ENCODE data around the gene HOXA5.

Gene HOXA5

DNA sequence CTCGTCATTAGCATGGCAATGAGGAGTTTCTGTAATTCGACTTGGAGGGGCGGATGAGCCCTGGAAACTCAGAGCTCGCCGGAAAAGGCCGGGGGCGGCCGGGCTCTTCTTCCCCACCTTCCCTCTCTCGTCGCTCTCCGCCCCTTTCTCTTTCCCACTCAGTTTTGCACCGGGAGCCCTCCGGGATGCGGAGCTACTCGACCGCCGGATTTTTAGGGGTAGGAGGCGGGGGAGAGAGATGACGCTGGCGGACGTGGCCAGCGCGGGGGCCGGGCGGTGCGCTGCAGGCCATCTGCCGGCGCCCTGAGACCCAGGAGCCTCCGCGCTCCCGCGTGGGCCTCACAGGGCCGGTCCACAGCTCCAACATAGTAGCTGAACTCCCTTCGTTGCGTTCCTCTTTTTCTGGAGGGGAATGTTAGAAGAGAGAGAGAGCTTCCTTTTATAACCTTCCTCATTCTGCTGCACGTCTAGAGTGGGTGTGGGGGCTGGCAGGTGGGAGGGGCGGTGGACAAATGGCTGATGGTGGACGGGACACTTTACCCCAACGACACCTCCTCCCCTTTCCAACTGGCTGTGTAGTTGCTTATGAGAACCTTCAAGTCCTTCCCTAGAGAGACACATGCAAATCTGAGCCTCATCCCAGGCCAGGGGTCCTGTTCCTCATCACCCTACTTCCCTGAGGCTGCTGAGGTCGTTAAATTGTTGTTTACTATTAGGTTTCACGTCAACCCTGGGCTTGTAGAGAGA, 46.5 kb downstream of the HOXA5 start:
- Histone ChIP-seq H3K36me3 (no peaks in the 10 kb centered on the region), H3K4me1 (no peaks in the 10 kb centered on the region), H3K4me3 (ENCODE audit: low read depth, low read length) (no peak overlapping the region), H3K9me3 (no peaks in the 10 kb centered on the region), H3K27me3 (peaks cover 99% of the 10 kb centered on the region)
- DNase-seq: no peak
- TF ChIP-seq, protein P1, sequence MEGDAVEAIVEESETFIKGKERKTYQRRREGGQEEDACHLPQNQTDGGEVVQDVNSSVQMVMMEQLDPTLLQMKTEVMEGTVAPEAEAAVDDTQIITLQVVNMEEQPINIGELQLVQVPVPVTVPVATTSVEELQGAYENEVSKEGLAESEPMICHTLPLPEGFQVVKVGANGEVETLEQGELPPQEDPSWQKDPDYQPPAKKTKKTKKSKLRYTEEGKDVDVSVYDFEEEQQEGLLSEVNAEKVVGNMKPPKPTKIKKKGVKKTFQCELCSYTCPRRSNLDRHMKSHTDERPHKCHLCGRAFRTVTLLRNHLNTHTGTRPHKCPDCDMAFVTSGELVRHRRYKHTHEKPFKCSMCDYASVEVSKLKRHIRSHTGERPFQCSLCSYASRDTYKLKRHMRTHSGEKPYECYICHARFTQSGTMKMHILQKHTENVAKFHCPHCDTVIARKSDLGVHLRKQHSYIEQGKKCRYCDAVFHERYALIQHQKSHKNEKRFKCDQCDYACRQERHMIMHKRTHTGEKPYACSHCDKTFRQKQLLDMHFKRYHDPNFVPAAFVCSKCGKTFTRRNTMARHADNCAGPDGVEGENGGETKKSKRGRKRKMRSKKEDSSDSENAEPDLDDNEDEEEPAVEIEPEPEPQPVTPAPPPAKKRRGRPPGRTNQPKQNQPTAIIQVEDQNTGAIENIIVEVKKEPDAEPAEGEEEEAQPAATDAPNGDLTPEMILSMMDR (IDR thresholded peaks at IDR 0.05; ENCODE audit: low read depth, low read length): no peak

DNA sequence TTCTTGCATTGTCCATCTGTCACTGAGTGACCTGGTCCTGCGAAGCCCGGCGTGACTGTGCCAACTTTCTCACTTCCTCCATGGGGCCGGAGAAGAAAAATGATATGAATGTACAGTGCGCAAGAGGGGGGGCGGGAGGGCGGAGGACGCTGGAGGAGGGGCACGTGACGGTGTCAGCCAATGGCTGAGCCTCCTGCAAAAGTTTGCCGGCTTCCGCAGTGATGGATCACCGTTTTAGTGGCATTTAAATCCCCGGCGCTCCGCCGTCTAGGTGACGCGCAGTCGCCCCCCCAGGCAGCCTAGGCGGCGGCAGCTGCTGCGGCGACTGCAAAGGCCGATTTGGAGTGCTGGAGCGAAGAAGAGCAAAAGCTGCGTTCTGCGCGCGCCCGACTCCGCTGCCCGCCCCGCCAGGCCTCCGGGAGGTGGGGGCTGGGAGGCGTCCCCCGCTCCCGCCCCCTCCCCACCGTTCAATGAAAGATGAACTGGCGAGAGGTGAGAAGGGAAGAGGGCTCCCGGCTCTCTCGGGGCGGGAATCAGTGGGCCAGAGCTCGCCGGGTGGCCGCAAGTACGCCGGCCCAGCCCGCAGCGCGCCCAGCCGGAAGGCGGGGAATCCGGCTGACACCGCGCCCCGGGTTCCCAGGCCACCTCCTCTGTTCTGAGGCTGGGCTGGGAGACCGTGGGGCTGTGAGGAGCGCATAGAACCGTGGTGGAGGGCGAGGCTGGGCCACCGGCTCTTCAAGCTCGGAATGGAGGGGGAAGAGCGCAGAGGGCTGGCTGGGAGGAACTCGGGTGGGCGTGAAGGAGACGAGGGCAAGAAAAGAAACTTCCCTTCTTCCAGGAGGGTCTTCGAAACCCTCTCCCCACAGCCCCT, 47.3 kb downstream of the HOXA5 start, which contains the start of gene HOXA1:
Gene HOXA1 (minus strand): TSS at position 104 of the 871 bp plus-strand sequence. CDS start 88 bp downstream, at position 16.
- H3K4me3 ChIP-seq (ENCODE audit: low read depth, low read length): no peak within 1 kb of the TSS
- DNase-seq: no peak
- no peaks in the 10 kb centered on the region for H3K36me3 ChIP-seq
- H3K9me3 ChIP-seq: no peaks in the 10 kb centered on the region
- H3K4me1 ChIP-seq: no peaks in the 10 kb centered on the region
- TF ChIP-seq, protein P1 (IDR thresholded peaks at IDR 0.05; ENCODE audit: low read depth, low read length): no peak
- H3K27me3 ChIP-seq: peaks cover 99% of the 10 kb centered on the region

DNA sequence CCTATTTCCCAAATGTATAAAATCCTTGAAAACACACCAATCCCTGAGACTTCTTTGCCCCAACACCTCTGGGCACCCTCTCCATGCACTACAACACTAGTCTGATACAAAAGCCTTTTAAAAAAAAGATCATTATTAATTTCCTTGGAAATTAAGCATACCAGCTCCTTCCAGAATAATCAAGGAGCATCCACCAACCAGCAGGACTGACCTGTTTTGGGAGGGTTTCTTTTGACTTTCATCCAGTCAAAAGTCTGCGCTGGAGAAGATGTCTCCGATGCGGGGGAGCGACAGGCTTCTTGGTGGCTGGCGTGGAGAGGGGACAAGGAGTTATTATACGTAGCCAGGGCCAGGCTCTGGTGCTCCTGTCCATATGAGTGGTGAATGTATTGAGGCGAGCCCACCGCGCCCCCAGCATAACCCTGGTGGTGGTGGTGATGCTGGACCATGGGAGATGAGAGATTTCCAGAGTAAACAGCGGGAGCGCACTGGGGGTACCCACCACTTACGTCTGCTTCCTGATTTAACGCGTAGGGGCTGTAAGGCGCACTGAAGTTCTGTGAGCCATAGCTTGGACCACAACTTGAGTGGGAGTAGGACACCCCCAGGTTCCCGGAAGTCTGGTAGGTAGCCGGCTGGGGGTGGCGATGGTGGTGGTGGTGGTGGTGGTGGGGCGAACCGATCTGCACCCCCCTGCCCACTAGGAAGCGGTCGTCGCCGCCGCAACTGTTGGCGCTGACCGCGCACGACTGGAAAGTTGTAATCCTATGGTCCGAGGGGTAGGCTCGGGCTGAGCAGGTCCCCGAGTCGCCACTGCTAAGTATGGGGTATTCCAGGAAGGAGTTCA, 48.2 kb downstream of the HOXA5 start:
- H3K4me1 ChIP-seq: no peaks in the 10 kb centered on the region
- DNase-seq: no peak
- peaks cover 99% of the 10 kb centered on the region for H3K27me3 ChIP-seq
- H3K36me3 ChIP-seq: no peaks in the 10 kb centered on the region
- no peak overlapping the region for H3K4me3 ChIP-seq (ENCODE audit: low read depth, low read length)
- H3K9me3 ChIP-seq: no peaks in the 10 kb centered on the region
- TF ChIP-seq, protein P1 (IDR thresholded peaks at IDR 0.05; ENCODE audit: low read depth, low read length): no peak

DNA sequence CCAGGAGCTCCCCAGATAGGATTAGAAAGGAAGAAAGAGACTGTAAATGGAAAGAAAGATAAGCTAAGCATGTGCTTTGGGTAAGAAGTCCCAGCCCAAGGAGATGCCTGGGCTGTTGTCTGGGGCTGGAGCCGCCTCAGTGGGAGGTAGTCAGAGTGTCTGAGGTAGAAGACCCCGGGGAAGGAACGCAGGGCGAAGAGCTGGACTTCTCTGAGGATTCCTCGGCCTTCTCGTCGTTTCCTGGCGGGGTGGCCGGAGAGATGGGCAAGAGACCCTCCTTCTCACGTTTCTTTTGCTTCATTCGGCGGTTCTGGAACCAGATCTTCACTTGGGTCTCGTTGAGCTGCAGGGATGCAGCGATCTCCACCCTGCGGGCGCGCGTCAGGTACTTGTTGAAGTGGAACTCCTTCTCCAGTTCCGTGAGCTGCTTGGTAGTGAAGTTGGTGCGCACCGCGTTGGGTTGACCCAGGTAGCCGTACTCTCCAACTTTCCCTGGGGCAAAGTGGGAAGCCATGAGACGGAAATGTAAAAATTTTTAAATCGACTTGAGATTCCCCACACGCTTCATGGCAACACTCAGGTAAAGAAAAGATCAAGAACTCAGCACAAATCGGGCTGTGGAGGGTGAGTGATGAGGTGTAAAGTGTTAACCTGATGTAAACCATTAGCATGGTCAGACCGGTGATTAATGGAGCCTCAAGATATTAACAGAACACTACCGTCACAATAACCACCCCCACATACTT, 49.0 kb downstream of the HOXA5 start:
- Histone ChIP-seq H3K27me3 (peaks cover 99% of the 10 kb centered on the region), H3K36me3 (no peaks in the 10 kb centered on the region), H3K4me3 (ENCODE audit: low read depth, low read length) (no peak overlapping the region), H3K4me1 (no peaks in the 10 kb centered on the region), H3K9me3 (no peaks in the 10 kb centered on the region)
- TF ChIP-seq, protein P1 (IDR thresholded peaks at IDR 0.05; ENCODE audit: low read depth, low read length): no peak
- DNase-seq: no peak

DNA sequence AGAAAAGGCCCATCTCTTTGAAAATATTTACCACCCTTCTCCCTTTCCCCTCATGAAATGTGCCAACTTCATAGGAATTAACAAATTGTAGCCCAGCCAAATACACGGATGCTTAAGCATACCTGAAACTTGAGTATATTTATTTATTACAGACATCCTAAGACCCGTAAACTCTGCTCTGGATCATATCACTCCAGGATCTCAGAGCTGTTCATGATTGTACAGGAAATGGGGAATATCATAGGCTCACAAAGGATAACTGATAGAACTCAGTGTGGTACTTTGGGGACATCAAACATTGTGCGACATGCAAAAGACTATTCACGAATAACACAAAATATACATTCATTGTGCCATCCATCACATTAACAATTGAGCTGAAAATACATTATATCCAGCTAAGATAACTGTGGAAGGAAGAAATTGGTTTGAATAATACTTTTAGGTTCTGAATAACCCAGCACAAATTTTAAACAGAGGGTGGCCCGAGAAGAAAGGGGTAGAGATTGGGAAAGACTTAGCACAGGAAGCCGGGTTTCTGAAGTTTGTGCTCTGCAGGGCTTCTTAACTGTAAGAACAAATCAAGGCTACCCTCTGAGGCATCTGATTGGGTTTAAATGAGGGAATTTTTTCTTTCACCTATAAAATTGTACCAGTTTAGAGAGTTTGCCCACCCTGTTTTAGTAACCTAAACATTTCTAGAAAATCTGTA, 50.1 kb downstream of the HOXA5 start:
- Histone ChIP-seq H3K4me3 (ENCODE audit: low read depth, low read length) (no peak overlapping the region), H3K36me3 (no peaks in the 10 kb centered on the region), H3K27me3 (peaks cover 99% of the 10 kb centered on the region), H3K4me1 (no peaks in the 10 kb centered on the region), H3K9me3 (no peaks in the 10 kb centered on the region)
- no peak for DNase-seq
- TF ChIP-seq, protein P1 (IDR thresholded peaks at IDR 0.05; ENCODE audit: low read depth, low read length): no peak
